SU-DHL-6 (cell line): ENCODE measurements around the gene SELENOF.

Source experiments
- CTCF ChIP-seq: fragments of 200-600 bp; sonication (generic); IDR thresholded peaks from one replicate; pipeline ENCODE4 v1.5.1; 2017; ENCODE audit warnings: antibody characterized with exemption, mild to moderate bottlenecking, low read length, moderate library complexity; ENCODE audit not compliant: insufficient read depth, poor library complexity, severe bottlenecking
- EZH2phosphoT487 ChIP-seq: fragments of 200-600 bp; sonication (generic), shearing (Covaris generic); conservative IDR thresholded peaks from 2 replicates; pipeline ENCODE4 v1.6.1; 2018; ENCODE audit warnings: mild to moderate bottlenecking, antibody characterized with exemption, low read length, moderate library complexity, mixed read lengths

DNA sequence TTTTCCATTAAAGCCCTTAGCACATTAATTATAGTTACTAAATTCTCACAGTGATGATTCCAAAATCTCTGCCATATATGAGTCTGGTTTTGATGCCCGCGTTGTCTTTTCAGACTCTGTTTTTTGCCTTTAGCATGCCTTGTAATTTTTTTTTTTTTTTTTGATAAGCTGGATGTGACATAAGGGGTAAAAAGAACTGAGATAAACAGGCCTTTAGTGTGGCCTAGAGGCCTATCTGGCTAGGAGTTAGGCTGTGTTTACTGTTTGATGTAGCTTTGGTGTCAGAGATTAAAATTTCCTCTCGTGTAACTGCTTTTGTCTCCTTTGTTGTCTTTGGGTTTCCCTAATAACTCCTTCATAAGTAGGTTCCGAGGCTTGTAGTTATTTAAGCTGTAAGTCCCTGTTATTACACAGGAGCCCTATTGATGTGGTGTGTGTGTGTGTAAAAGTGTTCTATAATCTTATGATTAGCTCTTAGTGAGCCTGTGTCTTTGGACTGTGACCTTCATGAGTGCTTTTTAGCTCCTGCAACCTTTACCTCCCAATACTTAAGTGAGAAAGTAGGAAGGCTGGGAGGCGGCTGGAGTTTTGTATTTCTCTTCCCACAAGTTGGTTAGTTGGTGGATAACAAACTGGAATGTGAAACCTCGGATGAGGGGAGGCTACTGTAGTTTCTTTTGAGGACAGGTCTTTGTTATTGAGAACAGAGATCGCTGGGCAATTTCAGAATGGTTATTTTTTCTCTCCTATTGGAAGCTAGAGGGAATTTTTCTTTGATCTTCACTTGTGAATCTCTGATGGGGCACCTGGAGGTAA, 19.8 kb upstream of the SELENOF start:
- no peak for TF ChIP-seq CTCF
- no peak for TF ChIP-seq EZH2phosphoT487
